C4-2B (cell line): ENCODE data around the gene LARGE1.

Experiments used
- H3K27ac ChIP-seq: fragments of 450-650 bp; 2 replicates; pipeline ENCODE4 v1.5.1; 2017
- ZFX ChIP-seq: fragments of 450-650 bp; IDR thresholded peaks from 2 replicates; pipeline ENCODE4 v1.6.1; 2017
- TF ChIP-seq, protein P1 (sequence below): fragments of 450-650 bp; conservative IDR thresholded peaks from 2 replicates; pipeline ENCODE4 v1.5.1; 2017; ENCODE audit warnings: mild to moderate bottlenecking

Gene LARGE1

GRCh38 chr22:33272180-33272579 is 648.1 kb downstream of the LARGE1 start:
- H3K27ac ChIP-seq: no peak overlapping the region
- TF ChIP-seq ZFX: no peak
- TF ChIP-seq, protein P1, sequence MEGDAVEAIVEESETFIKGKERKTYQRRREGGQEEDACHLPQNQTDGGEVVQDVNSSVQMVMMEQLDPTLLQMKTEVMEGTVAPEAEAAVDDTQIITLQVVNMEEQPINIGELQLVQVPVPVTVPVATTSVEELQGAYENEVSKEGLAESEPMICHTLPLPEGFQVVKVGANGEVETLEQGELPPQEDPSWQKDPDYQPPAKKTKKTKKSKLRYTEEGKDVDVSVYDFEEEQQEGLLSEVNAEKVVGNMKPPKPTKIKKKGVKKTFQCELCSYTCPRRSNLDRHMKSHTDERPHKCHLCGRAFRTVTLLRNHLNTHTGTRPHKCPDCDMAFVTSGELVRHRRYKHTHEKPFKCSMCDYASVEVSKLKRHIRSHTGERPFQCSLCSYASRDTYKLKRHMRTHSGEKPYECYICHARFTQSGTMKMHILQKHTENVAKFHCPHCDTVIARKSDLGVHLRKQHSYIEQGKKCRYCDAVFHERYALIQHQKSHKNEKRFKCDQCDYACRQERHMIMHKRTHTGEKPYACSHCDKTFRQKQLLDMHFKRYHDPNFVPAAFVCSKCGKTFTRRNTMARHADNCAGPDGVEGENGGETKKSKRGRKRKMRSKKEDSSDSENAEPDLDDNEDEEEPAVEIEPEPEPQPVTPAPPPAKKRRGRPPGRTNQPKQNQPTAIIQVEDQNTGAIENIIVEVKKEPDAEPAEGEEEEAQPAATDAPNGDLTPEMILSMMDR: no peak

DNA sequence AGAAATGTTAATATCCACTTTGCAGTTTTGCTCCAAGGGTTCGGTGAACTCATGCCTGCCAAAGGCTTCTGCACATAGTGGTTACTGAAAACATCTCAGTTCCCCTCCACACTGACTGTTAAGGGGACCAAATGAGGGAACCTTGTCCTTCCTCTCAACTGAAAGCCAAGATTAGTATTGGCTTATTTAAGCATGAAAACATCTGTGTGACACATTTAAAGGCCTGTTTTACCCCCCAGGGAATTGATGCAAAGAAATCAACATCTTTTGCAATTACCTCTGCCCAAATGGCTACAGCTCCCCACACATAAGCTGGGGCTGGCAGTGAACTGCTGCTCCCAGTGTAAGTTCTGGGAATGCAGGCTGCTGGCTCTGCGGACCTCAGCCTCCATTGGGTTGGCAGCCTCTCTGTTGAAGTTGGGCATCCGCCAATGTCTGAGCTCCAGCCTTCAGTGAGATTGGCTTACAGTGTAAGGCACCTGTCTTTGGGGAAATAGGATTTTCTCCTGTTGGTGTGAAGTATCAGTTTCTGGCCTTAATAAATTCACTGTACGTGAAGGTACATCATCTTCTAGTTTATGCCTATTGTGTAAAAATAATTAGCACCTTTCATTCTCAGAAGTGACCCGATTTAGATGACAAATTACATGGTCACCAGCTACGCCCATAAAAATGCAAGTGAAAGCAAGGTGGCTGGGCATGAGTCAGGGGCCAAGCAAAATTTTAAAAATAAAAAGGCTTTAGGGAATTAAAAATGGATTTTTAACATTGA is 648.7 kb downstream of the LARGE1 start:
- no peak overlapping the region for H3K27ac ChIP-seq
- TF ChIP-seq ZFX: no peak
- TF ChIP-seq, protein P1: no peak; the same call in 1 of the 2 replicates

DNA sequence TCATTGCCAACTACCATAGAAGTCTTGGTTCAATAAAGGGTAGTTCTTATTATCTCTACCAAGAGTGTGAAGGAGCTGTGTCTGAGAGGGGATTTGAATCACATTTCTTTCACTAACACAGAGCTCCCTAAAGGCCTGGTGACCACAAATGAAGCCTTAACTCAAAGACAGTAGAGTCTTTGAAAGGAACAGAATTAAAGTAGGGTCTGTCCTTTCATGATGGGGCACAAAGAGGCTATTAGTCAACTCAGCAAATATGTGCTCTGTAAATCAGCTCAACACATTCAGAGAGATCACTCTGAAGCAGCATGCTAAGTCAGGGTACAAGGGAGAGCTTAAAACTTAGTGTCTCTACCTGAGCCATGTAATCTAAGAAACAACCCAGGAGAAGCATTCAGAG is 649.7 kb downstream of the LARGE1 start:
- TF ChIP-seq, protein P1: no peak
- no peak for TF ChIP-seq ZFX
- H3K27ac ChIP-seq: no peak overlapping the region

DNA sequence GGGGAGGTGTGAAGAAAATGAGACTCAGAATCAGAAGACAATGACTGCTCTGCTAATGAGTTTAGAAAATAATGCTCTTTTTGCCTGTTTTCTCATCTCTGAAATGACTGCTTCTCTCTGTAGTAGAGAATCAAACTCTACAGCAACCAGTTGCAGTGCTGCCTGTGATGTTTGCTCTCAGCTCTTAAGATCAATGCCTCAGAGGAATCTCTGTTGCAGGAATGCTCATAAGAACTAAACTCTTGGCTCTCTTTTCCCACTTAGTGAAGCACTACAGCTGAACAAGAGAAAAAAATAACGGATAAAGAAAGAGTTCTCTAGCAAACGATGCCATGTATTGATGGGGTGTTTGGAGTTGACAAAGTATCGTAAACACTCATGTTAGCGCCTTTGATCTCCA is 658.6 kb downstream of the LARGE1 start:
- no peak for TF ChIP-seq ZFX
- TF ChIP-seq, protein P1: no peak
- no peak overlapping the region for H3K27ac ChIP-seq

DNA sequence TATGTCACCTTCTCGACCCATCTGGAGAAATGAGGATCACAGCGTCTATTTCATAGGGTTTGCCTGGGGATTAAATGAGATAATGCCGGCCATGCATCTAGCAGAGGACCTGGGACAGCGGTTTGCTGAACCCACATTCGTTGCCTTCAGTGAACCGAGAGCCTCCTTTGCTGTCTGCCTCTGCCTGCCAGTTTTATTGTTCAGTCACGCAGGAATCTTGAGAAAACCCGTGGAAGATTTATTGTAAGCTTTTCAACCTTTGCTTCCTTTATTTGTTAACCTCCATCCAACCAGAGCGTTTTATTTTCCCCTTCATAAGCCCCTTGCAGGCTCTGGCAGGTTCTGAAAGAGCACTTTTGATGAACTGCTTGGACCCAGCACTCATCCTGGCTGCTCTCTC is 659.8 kb downstream of the LARGE1 start:
- H3K27ac ChIP-seq: no peak overlapping the region
- TF ChIP-seq, protein P1: no peak
- no peak for TF ChIP-seq ZFX

DNA sequence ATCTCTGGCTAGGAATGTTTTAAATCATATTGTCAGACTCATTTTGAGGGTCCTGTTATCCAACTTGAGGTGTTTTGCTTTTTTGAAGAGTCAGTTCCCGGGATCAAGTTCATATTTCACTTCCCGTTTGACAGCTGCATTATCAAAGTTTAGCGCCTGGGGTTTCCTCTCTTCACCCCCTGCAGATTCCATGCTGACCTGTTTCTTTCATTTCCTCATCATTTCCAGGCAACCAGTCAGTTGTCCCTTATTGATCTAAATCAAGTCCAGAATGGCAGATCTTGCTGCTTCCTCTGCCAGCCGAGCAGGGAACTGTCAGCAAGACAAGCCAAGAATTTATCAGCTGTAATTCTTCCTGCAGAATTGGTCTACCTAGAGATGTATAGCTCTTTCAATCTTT is 664.5 kb downstream of the LARGE1 start:
- H3K27ac ChIP-seq: no peak overlapping the region
- TF ChIP-seq ZFX: no peak
- TF ChIP-seq, protein P1: no peak

DNA sequence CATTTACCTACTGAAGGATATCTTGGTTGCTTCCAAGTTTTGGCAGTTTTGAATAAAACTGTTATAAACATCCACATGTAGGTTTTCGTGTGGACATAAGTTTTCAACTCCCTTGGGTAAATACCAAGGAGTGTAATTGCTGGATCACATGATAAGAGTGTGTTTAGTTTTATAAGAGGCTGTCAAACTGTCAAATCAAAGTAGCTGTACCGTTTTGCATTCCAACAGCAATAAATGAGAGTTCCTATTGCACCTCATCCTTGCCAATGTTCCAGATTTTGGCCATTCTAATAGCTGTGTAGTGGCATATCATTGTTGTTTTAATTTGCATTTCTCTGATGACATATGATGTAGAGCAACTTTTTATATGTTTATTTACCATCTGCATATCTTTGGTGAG is 671.3 kb downstream of the LARGE1 start:
- H3K27ac ChIP-seq: no peak overlapping the region
- TF ChIP-seq, protein P1: no peak
- TF ChIP-seq ZFX: no peak
